H9 (cell line): ENCODE measurements around the gene TSNAXIP1. TPM values are rescaled to one million over a fixed set of nuclear protein-coding genes. Genes with fewer than 3 reads are reported as not detected.

Experiments used
- DNase-seq: peaks from one replicate; pipeline ENCODE4 v3.0.0-alpha.2; 2017
- H2AFZ ChIP-seq: one replicate; pipeline ENCODE4 v1.6.1; 2013; ENCODE audit warnings: mild to moderate bottlenecking, low read length, control low read depth, moderate library complexity
- H2AK5ac ChIP-seq: 2 replicates; pipeline ENCODE4 v1.6.1; 2013; ENCODE audit warnings: low read length, control low read depth, mixed read lengths; ENCODE audit not compliant: insufficient read length
- H2BK120ac ChIP-seq: one replicate; pipeline ENCODE4 v1.6.1; 2013; ENCODE audit warnings: low read depth, mild to moderate bottlenecking, low read length, control low read depth, inconsistent platforms; ENCODE audit not compliant: poor library complexity, severe bottlenecking
- H2BK12ac ChIP-seq: 2 replicates; pipeline ENCODE4 v1.6.1; 2013; ENCODE audit warnings: low read length, control low read depth, mixed read lengths, low read depth; ENCODE audit not compliant: insufficient read length
- H2BK15ac ChIP-seq: 2 replicates; pipeline ENCODE4 v1.6.1; 2013; ENCODE audit warnings: low read depth, low read length, control low read depth
- H2BK20ac ChIP-seq: one replicate; pipeline ENCODE4 v1.6.1; 2013; ENCODE audit warnings: low read depth, mild to moderate bottlenecking, low read length, control low read depth, inconsistent platforms; ENCODE audit not compliant: poor library complexity, severe bottlenecking
- H2BK5ac ChIP-seq: 2 replicates; pipeline ENCODE4 v1.6.1; 2013; ENCODE audit warnings: low read length, control low read depth, mixed read lengths; ENCODE audit not compliant: insufficient read length
- H3K14ac ChIP-seq: 2 replicates; pipeline ENCODE4 v1.6.1; 2013; ENCODE audit warnings: low read length, control low read depth; ENCODE audit not compliant: insufficient read depth
- H3K18ac ChIP-seq: 2 replicates; pipeline ENCODE4 v1.6.1; 2013; ENCODE audit warnings: low read depth, mild to moderate bottlenecking, mixed read lengths, low read length, control low read depth; ENCODE audit not compliant: insufficient read length
- H3K23ac ChIP-seq: 2 replicates; pipeline ENCODE4 v1.6.1; 2013; ENCODE audit warnings: low read length, control low read depth, mixed read lengths, low read depth; ENCODE audit not compliant: insufficient read length
- H3K23me2 ChIP-seq: 2 replicates; pipeline ENCODE4 v1.6.1; 2013; ENCODE audit warnings: low read depth, mild to moderate bottlenecking, mixed read lengths, low read length, control low read depth; ENCODE audit not compliant: insufficient read length, poor library complexity, severe bottlenecking
- H3K27ac ChIP-seq: 2 replicates; pipeline ENCODE4 v1.5.1; 2013; ENCODE audit warnings: low read length, control low read depth, mixed read lengths, low read depth; ENCODE audit not compliant: insufficient read length
- H3K27me3 ChIP-seq: 2 replicates; pipeline ENCODE4 v1.6.1; 2013; ENCODE audit warnings: low read length, control low read depth, inconsistent platforms; ENCODE audit not compliant: insufficient read depth
- H3K4ac ChIP-seq: 2 replicates; pipeline ENCODE4 v1.6.1; 2013; ENCODE audit warnings: low read depth, mild to moderate bottlenecking, control low read depth, inconsistent platforms, low read length, moderate library complexity
- H3K4me1 ChIP-seq: 2 replicates; pipeline ENCODE4 v1.6.1; 2013; ENCODE audit warnings: low read length, control low read depth, inconsistent platforms; ENCODE audit not compliant: insufficient read depth
- H3K4me2 ChIP-seq: 2 replicates; pipeline ENCODE4 v1.6.1; 2013; ENCODE audit warnings: low read length, control low read depth, mixed read lengths; ENCODE audit not compliant: insufficient read length, insufficient read depth
- H3K56ac ChIP-seq: 2 replicates; pipeline ENCODE4 v1.6.1; 2013; ENCODE audit warnings: low read depth, mild to moderate bottlenecking, mixed read lengths, low read length, control low read depth; ENCODE audit not compliant: insufficient read length
- H3K79me1 ChIP-seq: 2 replicates; pipeline ENCODE4 v1.6.1; 2013; ENCODE audit warnings: low read depth, mild to moderate bottlenecking, moderate library complexity, low read length, control low read depth, inconsistent platforms; ENCODE audit not compliant: insufficient read depth, poor library complexity, severe bottlenecking
- H3K79me2 ChIP-seq: 2 replicates; pipeline ENCODE4 v1.6.1; 2013; ENCODE audit warnings: low read length, control low read depth, inconsistent platforms; ENCODE audit not compliant: insufficient read depth
- H3K9ac ChIP-seq: 2 replicates; pipeline ENCODE4 v1.6.1; 2013; ENCODE audit warnings: low read length, control low read depth, mixed read lengths; ENCODE audit not compliant: insufficient read length; ENCODE audit errors: extremely low read depth
- H3K9me3 ChIP-seq: one replicate; pipeline ENCODE4 v1.6.1; 2013; ENCODE audit warnings: low read depth, low read length, inconsistent platforms; ENCODE audit not compliant: control insufficient read depth
- H3T11ph ChIP-seq: one replicate; pipeline ENCODE4 v1.6.1; 2013; ENCODE audit warnings: mild to moderate bottlenecking, low read length, control low read depth, inconsistent platforms
- H4K20me1 ChIP-seq: one replicate; pipeline ENCODE4 v1.6.1; 2013; ENCODE audit not compliant: control insufficient read depth, insufficient read length, insufficient read depth
- H4K5ac ChIP-seq: 2 replicates; pipeline ENCODE4 v1.6.1; 2013; ENCODE audit warnings: low read depth, mild to moderate bottlenecking, mixed read lengths, low read length, control low read depth; ENCODE audit not compliant: insufficient read length
- H4K8ac ChIP-seq: replicated peaks from 2 replicates; pipeline ENCODE4 v1.6.1; 2013; ENCODE audit warnings: low read length, control low read depth, mixed read lengths, low read depth; ENCODE audit not compliant: insufficient read length
- H4K91ac ChIP-seq: 2 replicates; pipeline ENCODE4 v1.6.1; 2013; ENCODE audit warnings: low read depth, mild to moderate bottlenecking, moderate library complexity, mixed read lengths, low read length, control low read depth; ENCODE audit not compliant: insufficient read length
- H3K27ac Mint-ChIP-seq, 3 experiments: 2 replicates in 2 of 3; 3 replicates in 1 of 3; pipeline ENCODE4 v1.8.0; 2020 to 2021; ENCODE audit warnings: mixed read lengths in 3 of 3, mild to moderate bottlenecking in 1 of 3, moderate library complexity in 1 of 3
- H3K27me3 Mint-ChIP-seq: 2 replicates; pipeline ENCODE4 v1.8.0; 2021; ENCODE audit warnings: low read depth, mild to moderate bottlenecking, moderate library complexity, mixed read lengths
- H3K36me3 Mint-ChIP-seq, 3 experiments: 2 replicates in 2 of 3; 3 replicates in 1 of 3; pipeline ENCODE4 v1.8.0; 2020 to 2021; ENCODE audit warnings: low read depth in 3 of 3, mixed read lengths in 3 of 3; ENCODE audit not compliant: insufficient read depth in 1 of 3
- H3K4me1 Mint-ChIP-seq, 2 experiments: 2 replicates each; pipeline ENCODE4 v1.8.0; 2020; ENCODE audit warnings: mixed read lengths in 2 of 2
- H3K4me3 Mint-ChIP-seq, 2 experiments: 2 replicates in 1 of 2; 3 replicates in 1 of 2; pipeline ENCODE4 v1.8.0; 2020 to 2021; ENCODE audit warnings: mild to moderate bottlenecking in 2 of 2, mixed read lengths in 2 of 2, moderate library complexity in 1 of 2
- H3K9me3 Mint-ChIP-seq, 2 experiments: 2 replicates in 1 of 2; 3 replicates in 1 of 2; pipeline ENCODE4 v1.8.0; 2020; ENCODE audit warnings: mild to moderate bottlenecking in 2 of 2, mixed read lengths in 2 of 2, moderate library complexity in 1 of 2
- CTCF ChIP-seq: fragments of 200-600 bp; sonication (generic); conservative IDR thresholded peaks from 3 replicates; pipeline ENCODE4 v1.8.0; 2021; ENCODE audit warnings: antibody characterized with exemption, mild to moderate bottlenecking
- WGBS: extraction: QIAGEN DNeasy Blood & Tissue Kit; methylation state at CpG from one replicate; pipeline ENCODE4 v1.1.7; 2013; ENCODE audit warnings: missing lambda C conversion rate, low lambda C conversion rate, mixed read lengths; ENCODE audit not compliant: insufficient read length; ENCODE audit errors: extremely low coverage; 5-methylcytosine and 5-hydroxymethylcytosine counted together
- total RNA-seq: library from RNA; stranded (reverse); gene quantifications from 2 replicates; pipeline ENCODE4 v1.2.1, GENCODE V29; 2021

Gene TSNAXIP1
- total RNA-seq, 1 experiment from 2014 or later: 1.3 TPM

- no peak overlapping the region for H2AFZ ChIP-seq
- H4K20me1 ChIP-seq: peaks cover 3% of the 10 kb centered on the region
- no peak overlapping the region for H3K18ac ChIP-seq
- no peak overlapping the region for H3K23ac ChIP-seq
- no peak overlapping the region for H2BK120ac ChIP-seq
- no peaks in the 10 kb centered on the region for H3K23me2 ChIP-seq
- peak overlapping the region in 1 of 2 experiments; percentile 15; a peak in 1 of 5 replicates for H3K4me3 Mint-ChIP-seq
- H2BK15ac ChIP-seq: no peak overlapping the region
- H2AK5ac ChIP-seq: no peak overlapping the region
- no peak overlapping the region for H3K9ac ChIP-seq
- H2BK12ac ChIP-seq: no peak overlapping the region
- H3K4me1 ChIP-seq: peaks cover 5% of the 10 kb centered on the region; the same call in 1 of the 2 replicates
- no peak overlapping the region for H4K91ac ChIP-seq
- H3K9me3 ChIP-seq: no peaks in the 10 kb centered on the region
- no peak overlapping the region for H3T11ph ChIP-seq
- H2BK20ac ChIP-seq: no peak overlapping the region
- H3K36me3 Mint-ChIP-seq: peaks cover 24 to 49% (median 44%) of the 10 kb centered on the region in 3 experiments
- peak overlapping the region in 2 of 3 experiments; percentile 19 to 41; a peak in 3 of 7 replicates for H3K27ac Mint-ChIP-seq
- TF ChIP-seq CTCF: no peak
- H3K4me1 Mint-ChIP-seq: peaks cover 29 to 40% of the 10 kb centered on the region in 2 experiments
- H3K4me2 ChIP-seq: no peak overlapping the region
- H3K27ac ChIP-seq: no peak overlapping the region
- H3K56ac ChIP-seq: no peak overlapping the region
- no CpG with 5 or more reads among the region's 6 CpGs for WGBS
- no peak overlapping the region for H4K8ac ChIP-seq
- no peaks in the 10 kb centered on the region for H3K27me3 ChIP-seq
- peaks cover 3% of the 10 kb centered on the region for H3K79me1 ChIP-seq
- no peak overlapping the region for H4K5ac ChIP-seq
- no peak overlapping the region for H3K4ac ChIP-seq
- no peaks in the 10 kb centered on the region for H3K27me3 Mint-ChIP-seq
- H3K79me2 ChIP-seq: peaks cover 26% of the 10 kb centered on the region; the same call in 1 of the 2 replicates
- DNase-seq: no peak
- H3K14ac ChIP-seq: no peak overlapping the region
- H2BK5ac ChIP-seq: no peak overlapping the region
- no peaks in the 10 kb centered on the region for H3K9me3 Mint-ChIP-seq
These were observed 55.2 kb downstream of the TSNAXIP1 start for GRCh38 chr16:67861877-67862276.
